Esophagus (tissue), 2 donors: Measurements from ENCODE around the gene ZNF98. TPM values are rescaled to one million over a fixed set of nuclear protein-coding genes. Genes with fewer than 3 reads are reported as not detected.

ENCODE experiments used
- H3K27ac ChIP-seq, 2 donors: one replicate each; pipeline ENCODE4 v1.5.1; 2013; ENCODE audit warnings: low read depth in 2 of 2, mild to moderate bottlenecking in 2 of 2, inconsistent platforms in 1 of 2, low read length in 1 of 2, moderate library complexity in 1 of 2
- H3K27me3 ChIP-seq, 2 donors: one replicate each; pipeline ENCODE4 v1.6.1; 2013; ENCODE audit warnings: low read length in 2 of 2, control low read depth in 1 of 2, mild to moderate bottlenecking in 1 of 2; ENCODE audit not compliant: insufficient read depth in 2 of 2, control insufficient read depth in 1 of 2
- H3K36me3 ChIP-seq, 2 donors: one replicate each; pipeline ENCODE4 v1.6.1; 2013; ENCODE audit warnings: low read length in 1 of 2; ENCODE audit not compliant: control insufficient read depth in 2 of 2, insufficient read depth in 2 of 2
- H3K4me1 ChIP-seq, 2 donors: one replicate each; pipeline ENCODE4 v1.6.1; 2013; ENCODE audit warnings: low read length in 1 of 2; ENCODE audit not compliant: control insufficient read depth in 2 of 2, insufficient read depth in 2 of 2
- H3K4me3 ChIP-seq, 2 donors: one replicate each; pipeline ENCODE4 v1.5.1; 2013; ENCODE audit warnings: low read length in 2 of 2, mild to moderate bottlenecking in 2 of 2, low read depth in 1 of 2, moderate library complexity in 1 of 2
- H3K9me3 ChIP-seq, 2 donors: one replicate each; pipeline ENCODE4 v1.6.1; 2013; ENCODE audit warnings: mild to moderate bottlenecking in 2 of 2, low read depth in 1 of 2, low read length in 1 of 2, moderate library complexity in 1 of 2; ENCODE audit not compliant: control insufficient read depth in 2 of 2, insufficient read depth in 1 of 2
- WGBS, 2 donors: extraction: QIAGEN DNeasy Blood & Tissue Kit; methylation state at CpG; one replicate each; pipeline ENCODE4 v1.1.7; 2013; 5-methylcytosine and 5-hydroxymethylcytosine counted together
- polyA plus RNA-seq, 2 donors: library from polyadenylated mRNA; stranded (reverse); fragments of 200-250 nt; gene quantifications; one replicate each; pipeline ENCODE4 v1.2.3, GENCODE V29; 2013
- donor health status: healthy with polysubstance abuse.
- donor health status: Bipolar disorder and iron deficiency.

ZNF98 gene
- under 1 TPM in 1 of 2 donors, not detected in 1; 0.08 TPM for polyA plus RNA-seq

DNA sequence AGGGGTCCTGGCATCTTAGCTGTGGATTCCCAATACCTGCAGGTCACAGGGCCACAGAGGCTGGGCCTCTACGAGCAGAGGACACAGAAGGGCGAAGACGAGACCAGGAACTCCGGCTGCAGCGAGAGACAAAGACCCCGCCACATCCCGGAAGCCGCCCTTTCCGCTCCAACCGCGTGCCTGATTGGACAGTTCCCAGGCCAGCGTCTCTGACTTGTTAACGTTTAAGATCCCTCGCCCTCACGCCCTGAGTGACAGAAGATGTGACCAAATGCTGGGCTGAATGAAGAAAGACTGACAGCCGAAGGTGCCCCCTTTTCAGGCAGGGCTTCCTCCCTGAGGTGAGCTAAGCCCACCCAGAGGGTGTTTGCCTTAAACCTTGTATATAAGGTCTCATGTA lies at the start of gene ZNF98:
Gene ZNF98 (minus strand): TSS at position 136 of the 400 bp plus-strand sequence. CDS start 122 bp downstream, at position 14.
- Histone ChIP-seq H3K27me3 (no peaks in the 10 kb centered on the region), H3K36me3 (no peaks in the 10 kb centered on the region), H3K4me3 (peak within 1 kb of the TSS; percentile 33 to 34), H3K4me1 (no peaks in the 10 kb centered on the region), H3K9me3 (peaks cover 10 to 17% of the 10 kb centered on the region in 2 donors), H3K27ac (no peak within 1 kb of the TSS)
- WGBS, 2 donors: 12 to 16% methylated on average over 16 of the region's 16 CpGs

- H3K4me3 ChIP-seq: no peak overlapping the region
- no peaks in the 10 kb centered on the region for H3K4me1 ChIP-seq
- no peak overlapping the region for H3K27ac ChIP-seq
- peaks cover 5 to 11% of the 10 kb centered on the region in 2 donors for H3K9me3 ChIP-seq
- WGBS, 2 donors: 68 to 80% methylated on average over 3 of the region's 3 CpGs
- H3K27me3 ChIP-seq: no peaks in the 10 kb centered on the region
- H3K36me3 ChIP-seq: no peaks in the 10 kb centered on the region
Observed at GRCh38 chr19:22446605-22447004, 24.5 kb upstream of the ZNF98 start.

GRCh38 chr19:22438011-22438410 lies 15.9 kb upstream of the ZNF98 start:
- Histone ChIP-seq H3K27me3 (no peaks in the 10 kb centered on the region), H3K9me3 (peaks cover 0 to 9% of the 10 kb centered on the region in 2 donors), H3K36me3 (no peaks in the 10 kb centered on the region), H3K4me3 (no peak overlapping the region), H3K27ac (no peak overlapping the region), H3K4me1 (no peaks in the 10 kb centered on the region)
- WGBS, 2 donors: 68 to 93% methylated on average over 2 of the region's 2 CpGs

DNA sequence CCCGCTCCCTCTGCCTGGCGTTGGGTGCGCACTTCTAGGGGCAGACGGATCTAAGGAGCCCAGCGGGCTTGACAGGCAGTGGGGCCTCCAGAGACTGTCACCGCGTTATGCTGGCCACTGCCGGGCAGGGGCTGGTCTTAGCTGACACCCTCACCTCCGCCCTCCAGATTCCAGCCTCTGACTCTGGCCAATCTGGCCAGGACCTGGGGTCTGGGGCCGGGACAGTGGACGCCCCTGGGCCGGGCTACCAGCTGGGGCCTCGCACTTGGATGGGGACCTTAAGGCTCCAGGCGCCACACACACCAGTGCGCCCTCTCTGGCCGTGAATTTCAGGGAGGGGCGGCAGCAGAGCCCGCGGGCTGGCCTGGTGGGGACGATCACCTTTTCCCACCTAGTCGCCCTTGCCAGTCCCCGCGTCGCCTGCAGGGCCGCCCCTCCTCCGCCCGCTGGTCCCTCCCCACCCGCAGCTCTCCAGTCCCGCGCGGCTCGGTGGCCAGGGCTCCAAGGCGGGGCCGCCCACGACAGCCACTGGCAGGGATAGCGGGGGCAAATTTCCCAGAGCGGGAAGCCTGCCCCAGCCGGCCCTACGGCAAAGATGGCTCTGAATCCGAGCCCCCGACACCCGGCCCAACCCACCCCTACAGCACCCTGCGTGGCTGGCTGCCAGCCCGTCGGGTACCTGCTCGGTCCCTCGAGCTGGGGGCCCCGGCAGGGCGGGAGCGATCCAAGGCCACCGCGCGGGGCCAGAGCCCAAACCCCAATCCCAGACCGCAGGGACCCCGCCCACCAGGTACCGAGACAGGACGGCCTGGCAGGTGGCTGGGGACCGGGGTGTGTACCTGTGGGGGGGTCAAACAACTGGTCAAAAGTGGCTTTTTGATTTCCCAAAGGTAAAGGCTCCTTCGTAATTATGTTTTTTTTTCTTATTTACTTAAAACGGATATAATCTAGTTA lies 6.1 kb upstream of the ZNF98 start:
- H3K4me1 ChIP-seq: no peaks in the 10 kb centered on the region
- no peaks in the 10 kb centered on the region for H3K27me3 ChIP-seq
- no peaks in the 10 kb centered on the region for H3K36me3 ChIP-seq
- no peak overlapping the region for H3K27ac ChIP-seq
- 12 to 13% methylated on average over 49 to 60 of the region's 60 CpGs for WGBS, 2 donors
- H3K9me3 ChIP-seq: peaks cover 11 to 21% of the 10 kb centered on the region in 2 donors
- H3K4me3 ChIP-seq: no peak overlapping the region

GRCh38 chr19:22427547-22427946 lies 5.4 kb upstream of the ZNF98 start:
- Histone ChIP-seq H3K9me3 (peaks cover 14 to 21% of the 10 kb centered on the region in 2 donors), H3K27me3 (no peaks in the 10 kb centered on the region), H3K36me3 (no peaks in the 10 kb centered on the region), H3K27ac (no peak overlapping the region), H3K4me3 (no peak overlapping the region), H3K4me1 (no peaks in the 10 kb centered on the region)
- WGBS, 2 donors: 6 to 8% methylated on average over 16 to 19 of the region's 19 CpGs

GRCh38 chr19:22426901-22427300 lies 4.8 kb upstream of the ZNF98 start:
- peaks cover 16 to 24% of the 10 kb centered on the region in 2 donors for H3K9me3 ChIP-seq
- no peak overlapping the region for H3K4me3 ChIP-seq
- no peaks in the 10 kb centered on the region for H3K36me3 ChIP-seq
- H3K4me1 ChIP-seq: no peaks in the 10 kb centered on the region
- 57 to 64% methylated on average over 6 to 8 of the region's 8 CpGs for WGBS, 2 donors
- no peak overlapping the region for H3K27ac ChIP-seq
- no peaks in the 10 kb centered on the region for H3K27me3 ChIP-seq

GRCh38 chr19:22421797-22422196 lies 349 bp downstream of the ZNF98 start:
- H3K27me3 ChIP-seq: no peaks in the 10 kb centered on the region
- peak overlapping the region; percentile 33 to 34 for H3K4me3 ChIP-seq
- no peak overlapping the region for H3K27ac ChIP-seq
- peaks cover 10 to 17% of the 10 kb centered on the region in 2 donors for H3K9me3 ChIP-seq
- WGBS, 2 donors: 4 to 5% methylated on average over 20 of the region's 20 CpGs
- H3K4me1 ChIP-seq: no peaks in the 10 kb centered on the region
- H3K36me3 ChIP-seq: no peaks in the 10 kb centered on the region

GRCh38 chr19:22354665-22355064 lies 67.5 kb downstream of the ZNF98 start:
- WGBS, 2 donors: 48 to 67% methylated on average over 2 of the region's 2 CpGs
- Histone ChIP-seq H3K4me3 (no peak overlapping the region), H3K9me3 (peaks cover 0 to 10% of the 10 kb centered on the region in 2 donors), H3K4me1 (no peaks in the 10 kb centered on the region), H3K27ac (no peak overlapping the region), H3K27me3 (no peaks in the 10 kb centered on the region), H3K36me3 (no peaks in the 10 kb centered on the region)
